H1 (cell line): ENCODE results near the gene TTC39A. TPM values are rescaled to one million over a fixed set of nuclear protein-coding genes. Genes with fewer than 3 reads are reported as not detected.

Source experiments
- TAF7 ChIP-seq: optimal IDR thresholded peaks from 2 replicates; pipeline ENCODE3; 2011; ENCODE audit warnings: low read depth, mild to moderate bottlenecking, inconsistent platforms, low read length, moderate library complexity, borderline replicate concordance
- polyA plus RNA-seq, 7 experiments: library from polyadenylated mRNA; depleted of rRNA in 3 of 7; stranded (reverse) in 5 of 7; unstranded in 2 of 7; fragments of >200 nt in 5 of 7; fragments of 200-250 nt in 2 of 7; gene quantifications; 1 replicate in 5 of 7; 2 replicates in 1 of 7; 4 replicates in 1 of 7; pipeline versions ENCODE4 v1.2.1 to v1.2.3, GENCODE V29; 2011 to 2013; ENCODE audit warnings: missing spikeins in 2 of 7, mixed read lengths in 2 of 7
- total RNA-seq: library from RNA; stranded (reverse); fragmentation: NEBNext Ultra II Directional; extraction: Animal tissue kit (Norgen Biotek cat#: 25700); gene quantifications from 2 replicates; pipeline ENCODE4 v1.2.1, GENCODE V29; 2021
- TF ChIP-seq, protein P1 (sequence below), 3 experiments: IDR thresholded peaks; 1 replicate in 2 of 3; 2 replicates in 1 of 3; pipeline versions ENCODE4 v1.5.1 to v1.6.1; 2011; ENCODE audit warnings: low read length in 3 of 3, mild to moderate bottlenecking in 3 of 3, inconsistent platforms in 2 of 3, low read depth in 1 of 3, moderate library complexity in 1 of 3; ENCODE audit not compliant: insufficient read depth in 1 of 3; ENCODE audit errors: control extremely low read depth in 1 of 3
- TF ChIP-seq, protein P2 (sequence below): fragments of 300-600 bp; sonication (generic); IDR thresholded peaks from 2 replicates; pipeline ENCODE4 v1.7.1; 2012; ENCODE audit warnings: low read length, moderate library complexity, mild to moderate bottlenecking, inconsistent platforms; ENCODE audit not compliant: insufficient replicate concordance

TTC39A gene
- total and polyA plus RNA-seq, 2 of the 8 experiments (the other 6 are each of a cell fraction or from before 2014, with no cell fraction given), result 5.5 to 5.8 TPM

DNA sequence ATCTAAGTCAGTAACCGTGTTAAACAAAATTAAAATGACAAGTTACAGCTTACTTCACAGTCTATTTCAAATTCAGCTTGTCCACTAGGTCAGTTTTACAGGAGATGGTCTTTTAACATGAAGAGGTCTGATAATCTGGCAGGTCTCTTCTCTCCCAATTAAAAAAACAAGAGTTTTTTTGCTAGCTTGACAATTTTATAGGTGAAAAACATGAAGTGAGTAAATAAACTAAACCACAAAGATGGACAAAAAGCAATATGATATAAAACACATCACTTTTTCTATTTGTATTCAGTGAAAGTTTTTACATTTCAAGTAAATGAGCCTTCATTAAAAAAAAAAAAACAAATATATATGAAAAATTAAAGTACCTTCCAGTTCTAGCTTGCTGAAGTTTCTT lies 25.0 kb upstream of the TTC39A start (continued):
- TF ChIP-seq, protein P1, sequence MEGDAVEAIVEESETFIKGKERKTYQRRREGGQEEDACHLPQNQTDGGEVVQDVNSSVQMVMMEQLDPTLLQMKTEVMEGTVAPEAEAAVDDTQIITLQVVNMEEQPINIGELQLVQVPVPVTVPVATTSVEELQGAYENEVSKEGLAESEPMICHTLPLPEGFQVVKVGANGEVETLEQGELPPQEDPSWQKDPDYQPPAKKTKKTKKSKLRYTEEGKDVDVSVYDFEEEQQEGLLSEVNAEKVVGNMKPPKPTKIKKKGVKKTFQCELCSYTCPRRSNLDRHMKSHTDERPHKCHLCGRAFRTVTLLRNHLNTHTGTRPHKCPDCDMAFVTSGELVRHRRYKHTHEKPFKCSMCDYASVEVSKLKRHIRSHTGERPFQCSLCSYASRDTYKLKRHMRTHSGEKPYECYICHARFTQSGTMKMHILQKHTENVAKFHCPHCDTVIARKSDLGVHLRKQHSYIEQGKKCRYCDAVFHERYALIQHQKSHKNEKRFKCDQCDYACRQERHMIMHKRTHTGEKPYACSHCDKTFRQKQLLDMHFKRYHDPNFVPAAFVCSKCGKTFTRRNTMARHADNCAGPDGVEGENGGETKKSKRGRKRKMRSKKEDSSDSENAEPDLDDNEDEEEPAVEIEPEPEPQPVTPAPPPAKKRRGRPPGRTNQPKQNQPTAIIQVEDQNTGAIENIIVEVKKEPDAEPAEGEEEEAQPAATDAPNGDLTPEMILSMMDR (IDR thresholded peaks at IDR 0.05; ENCODE audit: control extremely low read depth in 1 of 3, insufficient read depth in 1 of 3, low read depth in 1 of 3, low read length in 3 of 3), result no peak
- no peak for TF ChIP-seq TAF7
- TF ChIP-seq, protein P2, sequence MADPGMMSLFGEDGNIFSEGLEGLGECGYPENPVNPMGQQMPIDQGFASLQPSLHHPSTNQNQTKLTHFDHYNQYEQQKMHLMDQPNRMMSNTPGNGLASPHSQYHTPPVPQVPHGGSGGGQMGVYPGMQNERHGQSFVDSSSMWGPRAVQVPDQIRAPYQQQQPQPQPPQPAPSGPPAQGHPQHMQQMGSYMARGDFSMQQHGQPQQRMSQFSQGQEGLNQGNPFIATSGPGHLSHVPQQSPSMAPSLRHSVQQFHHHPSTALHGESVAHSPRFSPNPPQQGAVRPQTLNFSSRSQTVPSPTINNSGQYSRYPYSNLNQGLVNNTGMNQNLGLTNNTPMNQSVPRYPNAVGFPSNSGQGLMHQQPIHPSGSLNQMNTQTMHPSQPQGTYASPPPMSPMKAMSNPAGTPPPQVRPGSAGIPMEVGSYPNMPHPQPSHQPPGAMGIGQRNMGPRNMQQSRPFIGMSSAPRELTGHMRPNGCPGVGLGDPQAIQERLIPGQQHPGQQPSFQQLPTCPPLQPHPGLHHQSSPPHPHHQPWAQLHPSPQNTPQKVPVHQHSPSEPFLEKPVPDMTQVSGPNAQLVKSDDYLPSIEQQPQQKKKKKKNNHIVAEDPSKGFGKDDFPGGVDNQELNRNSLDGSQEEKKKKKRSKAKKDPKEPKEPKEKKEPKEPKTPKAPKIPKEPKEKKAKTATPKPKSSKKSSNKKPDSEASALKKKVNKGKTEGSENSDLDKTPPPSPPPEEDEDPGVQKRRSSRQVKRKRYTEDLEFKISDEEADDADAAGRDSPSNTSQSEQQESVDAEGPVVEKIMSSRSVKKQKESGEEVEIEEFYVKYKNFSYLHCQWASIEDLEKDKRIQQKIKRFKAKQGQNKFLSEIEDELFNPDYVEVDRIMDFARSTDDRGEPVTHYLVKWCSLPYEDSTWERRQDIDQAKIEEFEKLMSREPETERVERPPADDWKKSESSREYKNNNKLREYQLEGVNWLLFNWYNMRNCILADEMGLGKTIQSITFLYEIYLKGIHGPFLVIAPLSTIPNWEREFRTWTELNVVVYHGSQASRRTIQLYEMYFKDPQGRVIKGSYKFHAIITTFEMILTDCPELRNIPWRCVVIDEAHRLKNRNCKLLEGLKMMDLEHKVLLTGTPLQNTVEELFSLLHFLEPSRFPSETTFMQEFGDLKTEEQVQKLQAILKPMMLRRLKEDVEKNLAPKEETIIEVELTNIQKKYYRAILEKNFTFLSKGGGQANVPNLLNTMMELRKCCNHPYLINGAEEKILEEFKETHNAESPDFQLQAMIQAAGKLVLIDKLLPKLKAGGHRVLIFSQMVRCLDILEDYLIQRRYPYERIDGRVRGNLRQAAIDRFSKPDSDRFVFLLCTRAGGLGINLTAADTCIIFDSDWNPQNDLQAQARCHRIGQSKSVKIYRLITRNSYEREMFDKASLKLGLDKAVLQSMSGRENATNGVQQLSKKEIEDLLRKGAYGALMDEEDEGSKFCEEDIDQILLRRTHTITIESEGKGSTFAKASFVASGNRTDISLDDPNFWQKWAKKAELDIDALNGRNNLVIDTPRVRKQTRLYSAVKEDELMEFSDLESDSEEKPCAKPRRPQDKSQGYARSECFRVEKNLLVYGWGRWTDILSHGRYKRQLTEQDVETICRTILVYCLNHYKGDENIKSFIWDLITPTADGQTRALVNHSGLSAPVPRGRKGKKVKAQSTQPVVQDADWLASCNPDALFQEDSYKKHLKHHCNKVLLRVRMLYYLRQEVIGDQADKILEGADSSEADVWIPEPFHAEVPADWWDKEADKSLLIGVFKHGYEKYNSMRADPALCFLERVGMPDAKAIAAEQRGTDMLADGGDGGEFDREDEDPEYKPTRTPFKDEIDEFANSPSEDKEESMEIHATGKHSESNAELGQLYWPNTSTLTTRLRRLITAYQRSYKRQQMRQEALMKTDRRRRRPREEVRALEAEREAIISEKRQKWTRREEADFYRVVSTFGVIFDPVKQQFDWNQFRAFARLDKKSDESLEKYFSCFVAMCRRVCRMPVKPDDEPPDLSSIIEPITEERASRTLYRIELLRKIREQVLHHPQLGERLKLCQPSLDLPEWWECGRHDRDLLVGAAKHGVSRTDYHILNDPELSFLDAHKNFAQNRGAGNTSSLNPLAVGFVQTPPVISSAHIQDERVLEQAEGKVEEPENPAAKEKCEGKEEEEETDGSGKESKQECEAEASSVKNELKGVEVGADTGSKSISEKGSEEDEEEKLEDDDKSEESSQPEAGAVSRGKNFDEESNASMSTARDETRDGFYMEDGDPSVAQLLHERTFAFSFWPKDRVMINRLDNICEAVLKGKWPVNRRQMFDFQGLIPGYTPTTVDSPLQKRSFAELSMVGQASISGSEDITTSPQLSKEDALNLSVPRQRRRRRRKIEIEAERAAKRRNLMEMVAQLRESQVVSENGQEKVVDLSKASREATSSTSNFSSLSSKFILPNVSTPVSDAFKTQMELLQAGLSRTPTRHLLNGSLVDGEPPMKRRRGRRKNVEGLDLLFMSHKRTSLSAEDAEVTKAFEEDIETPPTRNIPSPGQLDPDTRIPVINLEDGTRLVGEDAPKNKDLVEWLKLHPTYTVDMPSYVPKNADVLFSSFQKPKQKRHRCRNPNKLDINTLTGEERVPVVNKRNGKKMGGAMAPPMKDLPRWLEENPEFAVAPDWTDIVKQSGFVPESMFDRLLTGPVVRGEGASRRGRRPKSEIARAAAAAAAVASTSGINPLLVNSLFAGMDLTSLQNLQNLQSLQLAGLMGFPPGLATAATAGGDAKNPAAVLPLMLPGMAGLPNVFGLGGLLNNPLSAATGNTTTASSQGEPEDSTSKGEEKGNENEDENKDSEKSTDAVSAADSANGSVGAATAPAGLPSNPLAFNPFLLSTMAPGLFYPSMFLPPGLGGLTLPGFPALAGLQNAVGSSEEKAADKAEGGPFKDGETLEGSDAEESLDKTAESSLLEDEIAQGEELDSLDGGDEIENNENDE, result no peak
